ENCODE results near the gene GJB4.

The GJB4 gene

GRCh38 chr1:34794790-34795180 lies 35.2 kb downstream of the GJB4 start:
- no peak overlapping the region for H3K4me3 ChIP-seq (ENCODE audit: low read depth, low read length)

GRCh38 chr1:34795916-34796315 lies 36.4 kb downstream of the GJB4 start:
- in situ Hi-C loops (cut with HindIII; ENCODE audit: low pct_ligation_motif_present, low sequenced_read_pairs) = no loop called here
- TF ChIP-seq CTCF (IDR thresholded peaks at IDR 0.05; ENCODE audit: low read depth, low read length, missing control alignments) = no peak
- Histone ChIP-seq H3K4me3 (ENCODE audit: low read depth, low read length) (no peak overlapping the region), H3K27me3 (replicated peaks) (peaks cover 16% of the 10 kb centered on the region), H3K36me3 (replicated peaks) (no peaks in the 10 kb centered on the region), H3K27ac (no peak overlapping the region)
- no peak for DNase-seq

More at GRCh38 chr1:34794790-34795180, 35.2 kb downstream of the GJB4 start:
- Histone ChIP-seq H3K27me3 (replicated peaks) (peaks cover 16% of the 10 kb centered on the region), H3K27ac (no peak overlapping the region), H3K36me3 (replicated peaks) (no peaks in the 10 kb centered on the region)
- in situ Hi-C loops (cut with HindIII; ENCODE audit: low pct_ligation_motif_present, low sequenced_read_pairs) = no loop called here
- TF ChIP-seq CTCF (IDR thresholded peaks at IDR 0.05; ENCODE audit: low read depth, low read length, missing control alignments) = no peak
- DNase-seq = no peak

- Histone ChIP-seq H3K27ac (no peak overlapping the region), H3K36me3 (replicated peaks) (no peaks in the 10 kb centered on the region), H3K4me3 (ENCODE audit: low read depth, low read length) (no peak overlapping the region), H3K27me3 (replicated peaks) (peaks cover 14% of the 10 kb centered on the region)
- DNase-seq = no peak
- in situ Hi-C loops (cut with HindIII; ENCODE audit: low pct_ligation_motif_present, low sequenced_read_pairs) = no loop called here
- no peak for TF ChIP-seq CTCF (IDR thresholded peaks at IDR 0.05; ENCODE audit: low read depth, low read length, missing control alignments)
These were observed 37.5 kb downstream of the GJB4 start for GRCh38 chr1:34796990-34797389.

- in situ Hi-C loops (cut with HindIII; ENCODE audit: low pct_ligation_motif_present, low sequenced_read_pairs) = no loop called here
- no peak overlapping the region for H3K4me3 ChIP-seq (ENCODE audit: low read depth, low read length)
- no peaks in the 10 kb centered on the region for H3K27me3 ChIP-seq (replicated peaks)
- no peak for TF ChIP-seq CTCF (IDR thresholded peaks at IDR 0.05; ENCODE audit: low read depth, low read length, missing control alignments)
- H3K27ac ChIP-seq = no peak overlapping the region
- H3K36me3 ChIP-seq (replicated peaks) = no peaks in the 10 kb centered on the region
- peak; percentile 38 for DNase-seq
These were observed 40.7 kb downstream of the GJB4 start for GRCh38 chr1:34800214-34800613.

GRCh38 chr1:34803770-34804169 lies 44.2 kb downstream of the GJB4 start:
- Histone ChIP-seq H3K27me3 (replicated peaks) (no peaks in the 10 kb centered on the region), H3K36me3 (replicated peaks) (no peaks in the 10 kb centered on the region), H3K4me3 (ENCODE audit: low read depth, low read length) (no peak overlapping the region), H3K27ac (no peak overlapping the region)
- no peak for DNase-seq
- no peak for TF ChIP-seq CTCF (IDR thresholded peaks at IDR 0.05; ENCODE audit: low read depth, low read length, missing control alignments)
- in situ Hi-C loops (cut with HindIII; ENCODE audit: low pct_ligation_motif_present, low sequenced_read_pairs) = no loop called here

- Histone ChIP-seq H3K27ac (no peak overlapping the region), H3K36me3 (replicated peaks) (no peaks in the 10 kb centered on the region), H3K27me3 (replicated peaks) (no peaks in the 10 kb centered on the region), H3K4me3 (ENCODE audit: low read depth, low read length) (no peak overlapping the region)
- no peak for TF ChIP-seq CTCF (IDR thresholded peaks at IDR 0.05; ENCODE audit: low read depth, low read length, missing control alignments)
- peak; percentile 20 for DNase-seq
- in situ Hi-C loops (cut with HindIII; ENCODE audit: low pct_ligation_motif_present, low sequenced_read_pairs) = no loop called here
These were observed 46.9 kb downstream of the GJB4 start for GRCh38 chr1:34806396-34806795.
